HG03460 (cell line): ENCODE data around the gene RBM26.

Experiments used
- ATAC-seq: cut with Tn5 transposase; IDR thresholded peaks from one replicate; pipeline ENCODE4 v1.9.1; 2021; ENCODE audit not compliant: unreplicated experiment

The RBM26 gene

GRCh38 chr13:79405831-79406596 is at the start of gene RBM26:
TSS of gene RBM26 (minus strand) at chr13:79406255. CDS start at chr13:79405774, 481 bp downstream.
- ATAC-seq, result peak; percentile 78

- ATAC-seq, result no peak
Measured at GRCh38 chr13:79455331-79455730, 49.3 kb upstream of the RBM26 start.

- no peak for ATAC-seq
Measured at GRCh38 chr13:79452239-79452913, 46.3 kb upstream of the RBM26 start.

GRCh38 chr13:79451500-79451962 is 45.5 kb upstream of the RBM26 start:
- ATAC-seq, result peak; percentile 100

- ATAC-seq, result no peak
Measured at GRCh38 chr13:79450110-79450509, 44.1 kb upstream of the RBM26 start.

GRCh38 chr13:79448413-79448812 is 42.4 kb upstream of the RBM26 start:
- ATAC-seq, result no peak

- no peak for ATAC-seq
Measured at GRCh38 chr13:79447741-79448140, 41.7 kb upstream of the RBM26 start.

GRCh38 chr13:79447141-79447540 is 41.1 kb upstream of the RBM26 start:
- no peak for ATAC-seq

- no peak for ATAC-seq
Measured at GRCh38 chr13:79445968-79446645, 40.1 kb upstream of the RBM26 start.

- no peak for ATAC-seq
Measured at GRCh38 chr13:79442706-79443105, 36.7 kb upstream of the RBM26 start.

GRCh38 chr13:79442221-79442620 is 36.2 kb upstream of the RBM26 start:
- ATAC-seq, result no peak

- no peak for ATAC-seq
Measured at GRCh38 chr13:79440958-79441528, 35.0 kb upstream of the RBM26 start.

- no peak for ATAC-seq
Measured at GRCh38 chr13:79439275-79439674, 33.2 kb upstream of the RBM26 start.

GRCh38 chr13:79435561-79435990 is 29.5 kb upstream of the RBM26 start:
- no peak for ATAC-seq

- ATAC-seq, result no peak
Measured at GRCh38 chr13:79434556-79434955, 28.5 kb upstream of the RBM26 start.

- ATAC-seq, result no peak
Measured at GRCh38 chr13:79432992-79433391, 26.9 kb upstream of the RBM26 start.

GRCh38 chr13:79432086-79432485 is 26.0 kb upstream of the RBM26 start:
- no peak for ATAC-seq

- ATAC-seq, result no peak
Measured at GRCh38 chr13:79429309-79429708, 23.3 kb upstream of the RBM26 start.

- ATAC-seq, result no peak
Measured at GRCh38 chr13:79427883-79428282, 21.8 kb upstream of the RBM26 start.

- ATAC-seq, result no peak
Measured at GRCh38 chr13:79427265-79427664, 21.2 kb upstream of the RBM26 start.
